ENCODE results near the gene CNDP2.

DNA sequence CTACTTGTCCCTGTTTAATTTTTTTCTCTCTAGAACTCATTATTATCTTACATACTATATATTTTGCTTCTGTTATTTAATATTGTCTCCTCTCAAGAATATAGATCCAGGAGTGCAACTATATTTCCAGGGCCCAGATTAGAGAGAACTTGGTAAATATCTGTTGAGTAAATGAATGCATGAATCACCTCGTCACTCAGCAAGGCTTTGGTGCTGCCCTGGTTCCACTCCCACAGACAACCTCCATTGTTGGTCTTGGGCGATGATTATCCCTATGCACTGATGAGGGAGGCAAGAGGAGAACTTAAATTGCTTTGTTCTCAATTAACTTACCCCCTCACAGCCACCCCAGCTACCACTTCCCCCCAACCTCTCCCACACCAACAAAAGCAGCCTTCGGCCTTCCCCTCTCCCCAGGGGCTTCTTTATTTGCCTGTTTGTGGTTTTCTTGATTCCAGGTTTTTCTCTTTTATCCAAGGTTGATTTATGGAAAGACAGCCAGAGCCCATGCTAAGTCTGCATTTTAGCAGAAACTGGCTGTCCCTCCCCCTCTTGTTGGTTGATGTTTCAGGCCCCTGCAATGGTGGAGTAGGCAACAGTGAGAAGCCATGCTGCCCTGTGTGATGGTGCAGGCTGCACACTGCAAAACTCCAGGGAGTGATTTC is 22.1 kb upstream of the CNDP2 start:
- TF ChIP-seq, protein P1, sequence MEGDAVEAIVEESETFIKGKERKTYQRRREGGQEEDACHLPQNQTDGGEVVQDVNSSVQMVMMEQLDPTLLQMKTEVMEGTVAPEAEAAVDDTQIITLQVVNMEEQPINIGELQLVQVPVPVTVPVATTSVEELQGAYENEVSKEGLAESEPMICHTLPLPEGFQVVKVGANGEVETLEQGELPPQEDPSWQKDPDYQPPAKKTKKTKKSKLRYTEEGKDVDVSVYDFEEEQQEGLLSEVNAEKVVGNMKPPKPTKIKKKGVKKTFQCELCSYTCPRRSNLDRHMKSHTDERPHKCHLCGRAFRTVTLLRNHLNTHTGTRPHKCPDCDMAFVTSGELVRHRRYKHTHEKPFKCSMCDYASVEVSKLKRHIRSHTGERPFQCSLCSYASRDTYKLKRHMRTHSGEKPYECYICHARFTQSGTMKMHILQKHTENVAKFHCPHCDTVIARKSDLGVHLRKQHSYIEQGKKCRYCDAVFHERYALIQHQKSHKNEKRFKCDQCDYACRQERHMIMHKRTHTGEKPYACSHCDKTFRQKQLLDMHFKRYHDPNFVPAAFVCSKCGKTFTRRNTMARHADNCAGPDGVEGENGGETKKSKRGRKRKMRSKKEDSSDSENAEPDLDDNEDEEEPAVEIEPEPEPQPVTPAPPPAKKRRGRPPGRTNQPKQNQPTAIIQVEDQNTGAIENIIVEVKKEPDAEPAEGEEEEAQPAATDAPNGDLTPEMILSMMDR (IDR thresholded peaks at IDR 0.05) = no peak
- TF ChIP-seq POLR2AphosphoS5 (IDR thresholded peaks at IDR 0.05) = no peak
- no peak for TF ChIP-seq POLR2A (IDR thresholded peaks at IDR 0.05)

Measured in breast epithelium (tissue), 3 donors.